T47D (cell line): ENCODE measurements around the gene SND1.

Source experiments
- DNase-seq, 2 experiments: peaks; one replicate each; pipeline versions ENCODE4 v3.0.0 to v3.0.0-alpha.2; 2011 to 2012; ENCODE audit warnings: low read depth in 1 of 2, low spot score in 1 of 2
- JUND ChIP-seq: IDR thresholded peaks from 2 replicates; pipeline ENCODE4 v1.6.1; 2012; ENCODE audit warnings: low read depth
- in situ Hi-C: cut with HindIII; loops from 2 replicates; pipeline ENCODE4 v1.10.0; 2016; ENCODE audit warnings: low sequenced_read_pairs, low pct_unique_long_range_greater_than_20kb

Gene SND1

GRCh38 chr7:127816354-127817190 is 164.6 kb downstream of the SND1 start:
- no peak for TF ChIP-seq JUND
- in situ Hi-C loops = no loop called here
- DNase-seq = no peak

GRCh38 chr7:127817466-127817865 is 165.5 kb downstream of the SND1 start:
- no peak for TF ChIP-seq JUND
- in situ Hi-C loops = no loop called here
- no peak for DNase-seq

DNA sequence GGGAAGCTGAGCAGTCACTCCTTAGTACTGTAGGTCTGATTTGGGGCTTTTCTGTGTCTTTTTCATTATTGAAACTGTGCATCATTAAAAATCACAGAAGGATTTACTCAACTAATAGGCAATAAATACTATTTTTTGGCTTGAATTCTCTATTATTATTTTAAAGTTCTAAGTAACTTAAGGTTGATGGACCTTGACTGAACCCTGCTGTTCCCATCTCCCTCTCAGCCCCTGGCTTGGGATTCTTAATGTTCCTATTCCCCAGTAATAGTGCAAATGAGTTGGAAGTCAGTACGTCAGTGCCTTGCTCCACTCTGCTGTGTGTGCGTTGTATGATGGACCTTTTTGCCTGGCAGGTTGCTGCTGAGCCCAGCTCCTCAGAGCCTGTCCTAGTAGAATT is 166.3 kb downstream of the SND1 start:
- in situ Hi-C loops = no loop called here
- no peak for TF ChIP-seq JUND
- no peak for DNase-seq

DNA sequence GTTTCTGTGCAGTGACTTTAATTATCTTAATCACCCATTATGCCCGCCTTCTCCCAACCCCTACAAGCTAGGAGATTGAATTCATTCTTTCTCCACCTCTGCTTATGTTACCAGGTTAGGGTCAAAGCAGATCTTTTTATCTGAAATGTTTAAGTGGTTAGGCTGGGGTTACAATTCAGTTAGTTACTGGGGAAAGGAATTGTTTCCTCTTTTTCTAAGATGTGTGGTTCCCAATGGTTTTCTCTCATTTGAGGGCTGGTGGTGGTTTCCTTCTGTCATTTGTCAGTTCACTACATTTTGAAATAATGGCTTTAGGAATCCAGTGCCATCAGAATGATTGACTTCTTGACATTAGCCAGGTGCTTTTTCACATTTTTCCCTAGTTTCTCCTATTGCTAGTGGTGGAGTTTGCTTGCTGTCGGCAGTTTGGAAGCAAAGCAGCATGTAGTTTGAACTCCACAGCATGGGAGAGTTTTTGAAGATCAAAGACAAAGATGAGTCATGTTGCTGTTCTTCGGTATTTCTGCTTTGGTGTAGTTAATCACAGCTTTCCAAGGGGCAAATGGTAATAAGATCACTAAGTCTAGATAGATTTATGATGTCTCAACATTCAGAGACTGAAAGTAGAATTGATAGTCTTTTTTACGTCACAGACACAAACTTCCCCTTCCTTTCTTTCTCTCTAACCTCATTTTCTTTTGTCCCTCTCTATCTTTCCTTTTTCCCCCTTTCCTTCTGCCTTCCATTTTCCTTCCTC is 168.2 kb downstream of the SND1 start:
- no peak for DNase-seq
- in situ Hi-C loops = no loop called here
- no peak for TF ChIP-seq JUND

- in situ Hi-C loops = no loop called here
- DNase-seq = no peak
- TF ChIP-seq JUND = no peak
Measured at GRCh38 chr7:127820732-127821085, 168.7 kb downstream of the SND1 start.

GRCh38 chr7:127821146-127821545 is 169.2 kb downstream of the SND1 start:
- in situ Hi-C loops = no loop called here
- no peak for TF ChIP-seq JUND
- no peak for DNase-seq

GRCh38 chr7:127822822-127823508 is 171.0 kb downstream of the SND1 start:
- TF ChIP-seq JUND = no peak
- DNase-seq = peak; percentile 7 to 79
- in situ Hi-C loops = no loop called here

DNA sequence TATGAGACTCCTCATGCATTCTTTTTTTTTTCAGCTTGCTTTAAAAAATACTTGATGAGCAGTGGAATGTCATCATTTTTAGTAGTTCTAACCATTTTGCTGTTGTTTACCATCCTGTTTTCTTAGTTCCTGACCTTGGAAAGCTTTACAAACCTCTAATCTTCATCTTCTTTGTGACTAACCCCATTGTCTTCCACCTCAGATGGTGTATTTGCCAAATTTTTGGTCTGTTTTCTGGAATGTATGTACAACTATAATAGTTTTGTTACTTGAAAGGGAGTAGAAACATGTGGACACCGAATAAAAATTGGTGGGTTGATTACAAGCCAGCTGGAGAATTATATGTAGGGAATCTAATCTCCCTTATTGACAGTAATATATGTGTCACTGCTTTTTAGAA is 172.7 kb downstream of the SND1 start:
- in situ Hi-C loops = no loop called here
- DNase-seq = no peak
- no peak for TF ChIP-seq JUND

DNA sequence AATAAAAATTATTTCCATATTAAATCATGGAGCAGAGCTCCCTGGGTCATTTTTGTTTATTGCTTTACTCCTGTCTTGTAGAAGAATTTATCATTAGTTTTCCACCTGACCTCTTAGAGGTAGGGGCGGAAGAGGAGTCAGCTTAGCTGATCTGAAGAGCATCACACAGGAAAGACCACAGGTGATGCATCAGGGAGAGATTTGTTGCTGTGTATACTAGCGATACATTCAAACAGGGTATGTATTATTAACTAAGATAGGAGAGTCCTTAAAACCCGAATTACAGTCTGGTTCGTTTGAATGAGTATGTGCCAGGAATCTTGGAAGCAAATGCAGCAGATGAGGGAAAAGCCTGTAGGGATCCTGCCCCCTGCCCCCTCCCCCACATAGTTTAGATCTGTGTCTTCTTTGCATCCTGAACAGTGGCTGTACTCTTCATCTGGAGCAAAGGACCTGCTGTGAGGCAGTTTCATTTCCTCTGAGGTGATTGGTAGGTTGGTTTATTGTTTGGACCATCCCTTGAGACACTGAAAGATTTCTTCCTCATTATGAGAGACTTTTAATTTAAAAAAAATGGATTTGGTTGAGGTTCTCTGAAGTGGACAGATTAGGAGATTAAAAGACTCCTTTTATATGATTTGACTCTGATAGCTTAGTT is 177.0 kb downstream of the SND1 start:
- no peak for DNase-seq
- in situ Hi-C loops = no loop called here
- no peak for TF ChIP-seq JUND

DNA sequence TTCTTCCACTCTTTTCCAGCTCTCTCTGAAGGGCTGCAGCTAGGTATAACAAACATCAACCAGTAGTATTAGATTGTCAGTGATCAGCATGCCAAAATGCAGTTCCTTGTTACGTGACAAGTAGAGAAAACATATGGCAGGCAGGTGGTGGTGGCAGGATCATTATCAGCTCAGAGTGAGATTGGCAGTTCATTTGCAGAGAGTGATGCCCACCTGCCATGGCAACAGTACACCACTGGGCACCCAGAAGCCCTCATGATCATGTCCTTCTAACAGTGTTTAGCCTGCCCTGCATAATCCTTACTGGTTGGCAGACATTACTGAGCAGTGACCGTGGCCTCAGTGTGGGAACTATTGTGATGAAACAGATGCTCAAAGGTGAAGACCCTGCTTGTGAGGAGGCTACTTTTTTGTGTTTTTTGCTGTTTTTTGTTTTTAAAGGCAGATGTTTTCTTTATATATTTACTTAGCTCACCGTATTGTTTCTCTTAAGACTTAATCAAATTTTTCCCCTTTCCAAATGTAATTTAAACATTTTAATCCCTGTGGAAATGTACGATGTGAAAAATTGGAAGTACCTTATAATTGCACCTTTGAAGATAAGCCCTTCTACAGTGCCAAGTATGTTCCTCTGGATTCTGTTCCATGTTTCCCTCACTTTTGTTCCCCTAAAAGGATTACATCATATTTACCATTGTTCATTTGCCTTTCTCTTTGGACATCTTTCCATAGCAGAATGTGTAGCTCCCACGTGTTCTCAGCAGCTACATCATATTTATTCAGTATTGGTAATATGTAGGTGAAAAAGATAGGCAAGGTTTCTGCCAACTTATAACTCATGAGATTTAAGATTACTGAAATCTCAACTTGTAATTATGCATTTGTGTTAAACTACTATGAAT is 179.6 kb downstream of the SND1 start:
- no peak for DNase-seq
- in situ Hi-C loops = no loop called here
- no peak for TF ChIP-seq JUND

DNA sequence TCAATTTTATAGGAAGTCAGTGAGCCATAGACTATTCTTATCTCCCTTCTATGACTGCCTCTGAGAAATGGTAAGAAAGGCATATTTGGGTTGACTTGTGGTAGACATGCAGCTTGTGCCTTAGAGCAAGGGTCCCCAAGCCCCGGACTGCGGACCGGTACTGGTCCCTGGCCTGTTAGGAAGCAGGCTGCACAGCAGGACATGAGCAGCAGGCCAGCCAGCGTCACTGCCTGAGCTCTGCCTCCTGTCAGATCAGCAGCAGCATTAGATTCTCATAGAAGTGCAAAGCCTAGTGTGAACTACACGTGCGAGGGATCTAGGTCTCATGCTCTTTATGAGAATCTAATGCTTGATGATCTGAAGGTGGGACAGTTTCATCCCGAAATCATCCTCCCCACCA is 180.6 kb downstream of the SND1 start:
- TF ChIP-seq JUND = no peak
- no peak for DNase-seq
- in situ Hi-C loops = no loop called here

DNA sequence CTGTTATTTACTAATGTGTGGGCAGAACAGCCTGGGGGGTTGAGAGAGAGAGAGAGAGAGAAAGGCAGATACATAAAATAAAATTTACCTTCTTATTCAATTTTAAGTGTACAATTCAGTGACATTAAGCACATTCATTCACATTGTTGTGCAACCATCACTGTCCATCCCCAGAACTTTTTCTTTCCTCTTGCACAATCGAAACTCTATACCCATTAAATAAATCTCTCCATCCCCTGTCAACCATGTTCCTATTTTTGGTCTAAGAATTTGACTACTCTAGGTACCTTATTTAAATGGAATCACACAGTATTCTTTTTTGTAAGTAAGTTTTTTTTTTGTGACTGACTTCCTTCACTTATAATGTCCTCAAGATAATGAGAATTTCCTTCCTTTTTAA is 181.6 kb downstream of the SND1 start:
- no peak for TF ChIP-seq JUND
- in situ Hi-C loops = no loop called here
- DNase-seq = no peak
